ENCODE data around the gene IGSF11.

IGSF11 gene

GRCh38 chr3:119044593-119044992 is 9.9 kb upstream of the IGSF11 start:
- no peak for DNase-seq (ENCODE audit: low read depth)
- no peak overlapping the region for H3K4me3 ChIP-seq (replicated peaks; ENCODE audit: low read depth, low read length)
- TF ChIP-seq CTCF (IDR thresholded peaks at IDR 0.05; ENCODE audit: low read length, missing control alignments), result no peak

GRCh38 chr3:119042162-119042561 is 7.5 kb upstream of the IGSF11 start:
- H3K4me3 ChIP-seq (replicated peaks; ENCODE audit: low read depth, low read length), result no peak overlapping the region
- no peak for TF ChIP-seq CTCF (IDR thresholded peaks at IDR 0.05; ENCODE audit: low read length, missing control alignments)
- DNase-seq (ENCODE audit: low read depth), result no peak

GRCh38 chr3:119035014-119035346 is 334 bp upstream of the IGSF11 start:
- H3K4me3 ChIP-seq (replicated peaks; ENCODE audit: low read depth, low read length), result no peak overlapping the region
- DNase-seq (ENCODE audit: low read depth), result peak; percentile 1
- TF ChIP-seq CTCF (IDR thresholded peaks at IDR 0.05; ENCODE audit: low read length, missing control alignments), result no peak

GRCh38 chr3:119033393-119034255 is 1.0 kb downstream of the IGSF11 start:
- no peak overlapping the region for H3K4me3 ChIP-seq (replicated peaks; ENCODE audit: low read depth, low read length)
- DNase-seq (ENCODE audit: low read depth), result no peak
- no peak for TF ChIP-seq CTCF (IDR thresholded peaks at IDR 0.05; ENCODE audit: low read length, missing control alignments)

GRCh38 chr3:119025171-119025795 is 9.4 kb downstream of the IGSF11 start:
- no peak for DNase-seq (ENCODE audit: low read depth)
- H3K4me3 ChIP-seq (replicated peaks; ENCODE audit: low read depth, low read length), result no peak overlapping the region
- no peak for TF ChIP-seq CTCF (IDR thresholded peaks at IDR 0.05; ENCODE audit: low read length, missing control alignments)

- TF ChIP-seq CTCF (IDR thresholded peaks at IDR 0.05; ENCODE audit: low read length, missing control alignments), result no peak
Measured at GRCh38 chr3:119019767-119020518, 14.7 kb downstream of the IGSF11 start.

More at GRCh38 chr3:119019767-119020518, 14.7 kb downstream of the IGSF11 start:
- no peak overlapping the region for H3K4me3 ChIP-seq (replicated peaks; ENCODE audit: low read depth, low read length)
- DNase-seq (ENCODE audit: low read depth), result no peak
